Gastrocnemius medialis (tissue), 4 donors: ENCODE data around the gene CCDC85C. TPM values are rescaled to one million over a fixed set of nuclear protein-coding genes. Genes with fewer than 3 reads are reported as not detected.

Experiments used
- ATAC-seq, 2 donors: fragments of 150-250 bp; one replicate each; pipeline ENCODE4 v1.9.1; 2016
- DNase-seq, 2 donors: peaks; one replicate each; pipeline ENCODE4 v3.0.0-alpha.2; 2019
- H3K27ac ChIP-seq, 4 donors: fragments of 200-600 bp; sonication (generic); 1 replicate in 1 of 4; 2 replicates in 3 of 4; pipeline ENCODE4 v1.5.1; 2016 to 2018; ENCODE audit warnings: mild to moderate bottlenecking in 2 of 4, moderate library complexity in 1 of 4
- H3K27me3 ChIP-seq, 3 donors: fragments of 200-600 bp; sonication (generic) in 2 of 3; 1 replicate in 1 of 3; 2 replicates in 2 of 3; pipeline versions ENCODE4 v1.5.1 to v1.6.0; 2016 to 2019; ENCODE audit warnings: mild to moderate bottlenecking in 1 of 3, moderate library complexity in 1 of 3
- H3K36me3 ChIP-seq, 2 donors: fragments of 200-600 bp; sonication (generic) in 1 of 2; one replicate each; pipeline ENCODE4 v1.5.1; 2017 to 2018
- H3K4me1 ChIP-seq, 2 donors: fragments of 200-600 bp; sonication (generic) in 1 of 2; one replicate each; pipeline ENCODE4 v1.5.1; 2016 to 2017; ENCODE audit warnings: mild to moderate bottlenecking in 2 of 2
- H3K4me3 ChIP-seq, 4 donors: fragments of 200-600 bp; sonication (generic) in 3 of 4; 1 replicate in 1 of 4; 2 replicates in 3 of 4; pipeline ENCODE4 v1.5.1; 2016 to 2019; ENCODE audit warnings: mild to moderate bottlenecking in 2 of 4
- H3K9me3 ChIP-seq, 3 donors: fragments of 200-600 bp; sonication (generic) in 2 of 3; 1 replicate in 1 of 3; 2 replicates in 2 of 3; pipeline ENCODE4 v1.5.1; 2016 to 2019
- CTCF ChIP-seq, 5 experiments: fragments of 450-650 bp in 3 of 5; fragments of 200-600 bp in 2 of 5; sonication (generic) in 2 of 5; IDR thresholded peaks in 4 of 5; conservative IDR thresholded peaks in 1 of 5; 1 replicate in 4 of 5; 2 replicates in 1 of 5; pipeline ENCODE4 v1.5.1; 2016 to 2019; ENCODE audit warnings: antibody characterized with exemption in 5 of 5, mild to moderate bottlenecking in 3 of 5, moderate library complexity in 3 of 5
- POLR2A ChIP-seq, 2 donors: fragments of 450-650 bp; IDR thresholded peaks; one replicate each; pipeline ENCODE4 v1.6.1; 2017; ENCODE audit warnings: antibody characterized with exemption in 2 of 2, mild to moderate bottlenecking in 2 of 2, moderate library complexity in 2 of 2
- in situ Hi-C, 4 donors: fragments of 200-750 bp; cut with MboI; loops; one replicate each; pipeline versions ENCODE4 v1.15.0 to v1.8.0; 2017; ENCODE audit warnings: low sequenced_read_pairs in 4 of 4
- intact Hi-C: fragments of 100-400 bp; cut with DNase I; formaldehyde crosslinking; loops from one replicate; pipeline ENCODE4 v1.15.1; 2023; ENCODE audit warnings: low total_unique reads
- total RNA-seq, 4 donors: library from RNA; depleted of rRNA; stranded (reverse); fragments of >200 nt; gene quantifications; one replicate each; pipeline versions ENCODE4 v1.1.0 to v1.2.3, GENCODE V29; 2016

Gene CCDC85C
- 10 to 100 TPM in 3 of 4 donors, 1 to 10 TPM in 1; 7.9 to 32.8 (median 15.4) TPM for total RNA-seq

- Histone ChIP-seq H3K4me3 (peak within 1 kb of the TSS; percentile 85 to 96 (median 90)), H3K4me1 (peaks cover 26 to 27% of the 10 kb centered on the region in 2 donors), H3K27ac (peak within 1 kb of the TSS; percentile 94 to 99 (median 96)), H3K36me3 (no peaks in the 10 kb centered on the region), H3K27me3 (no peaks in the 10 kb centered on the region), H3K9me3 (no peaks in the 10 kb centered on the region)
- intact Hi-C loops (loop anchor here (1.0 to 10.0 kb wide), 6 partner anchors 41 to 944 kb away; partner anchors contain the start of genes CCNK and CYP46A1), in situ Hi-C loops (no loop called here)
- TF ChIP-seq CTCF (IDR thresholded peaks at IDR 0.05 in 4 of 5, conservative IDR thresholded peaks at IDR 0.05 in 1 of 5) (no peak), POLR2A (IDR thresholded peaks at IDR 0.05) (no peak)
- ATAC-seq = peak; percentile 1 to 14
- DNase-seq = no peak
Measured at GRCh38 chr14:99603471-99604277, at the start of gene CCDC85C. CCDC85C (minus strand) TSS chr14:99604207; CDS start chr14:99603959, 248 bp downstream.

GRCh38 chr14:99651953-99652746, 48.1 kb upstream of the CCDC85C start:
- in situ Hi-C loops = no loop called here
- Histone ChIP-seq H3K4me3 (no peak overlapping the region), H3K27ac (no peak overlapping the region), H3K36me3 (no peaks in the 10 kb centered on the region), H3K4me1 (no peaks in the 10 kb centered on the region), H3K27me3 (peaks cover 0 to 14% (median 3%) of the 10 kb centered on the region in 3 donors), H3K9me3 (no peaks in the 10 kb centered on the region)
- no peak for DNase-seq
- intact Hi-C loops = no loop called here
- ATAC-seq = no peak
- TF ChIP-seq POLR2A (IDR thresholded peaks at IDR 0.05) (no peak), CTCF (IDR thresholded peaks at IDR 0.05 in 4 of 5, conservative IDR thresholded peaks at IDR 0.05 in 1 of 5) (no peak)

- no peak overlapping the region for H3K27ac ChIP-seq
- intact Hi-C loops = no loop called here
- TF ChIP-seq POLR2A (IDR thresholded peaks at IDR 0.05) (no peak), CTCF (IDR thresholded peaks at IDR 0.05 in 4 of 5, conservative IDR thresholded peaks at IDR 0.05 in 1 of 5) (no peak)
- H3K4me1 ChIP-seq = no peaks in the 10 kb centered on the region
- DNase-seq (no peak), ATAC-seq (no peak)
- no peaks in the 10 kb centered on the region for H3K36me3 ChIP-seq
- in situ Hi-C loops = no loop called here
- H3K4me3 ChIP-seq = no peak overlapping the region
- no peaks in the 10 kb centered on the region for H3K9me3 ChIP-seq
- H3K27me3 ChIP-seq = peaks cover 3 to 14% (median 14%) of the 10 kb centered on the region in 3 donors
Measured at GRCh38 chr14:99650189-99650588, 46.2 kb upstream of the CCDC85C start.

GRCh38 chr14:99649643-99650042, 45.6 kb upstream of the CCDC85C start:
- in situ Hi-C loops = no loop called here
- Histone ChIP-seq H3K27me3 (peaks cover 4 to 14% (median 14%) of the 10 kb centered on the region in 3 donors), H3K4me1 (no peaks in the 10 kb centered on the region), H3K36me3 (no peaks in the 10 kb centered on the region), H3K27ac (no peak overlapping the region), H3K9me3 (no peaks in the 10 kb centered on the region), H3K4me3 (no peak overlapping the region)
- ATAC-seq (no peak), DNase-seq (no peak)
- intact Hi-C loops = no loop called here
- TF ChIP-seq POLR2A (IDR thresholded peaks at IDR 0.05) = no peak
- TF ChIP-seq CTCF (IDR thresholded peaks at IDR 0.05 in 4 of 5, conservative IDR thresholded peaks at IDR 0.05 in 1 of 5) = no peak
